ENCODE data around the gene TOR4A.
"Not testable (repeated sequence)": the region's sequence is repeated elsewhere in the genome, so short reads cannot be mapped to it uniquely, and the experiment has no call there.

The TOR4A gene

DNA sequence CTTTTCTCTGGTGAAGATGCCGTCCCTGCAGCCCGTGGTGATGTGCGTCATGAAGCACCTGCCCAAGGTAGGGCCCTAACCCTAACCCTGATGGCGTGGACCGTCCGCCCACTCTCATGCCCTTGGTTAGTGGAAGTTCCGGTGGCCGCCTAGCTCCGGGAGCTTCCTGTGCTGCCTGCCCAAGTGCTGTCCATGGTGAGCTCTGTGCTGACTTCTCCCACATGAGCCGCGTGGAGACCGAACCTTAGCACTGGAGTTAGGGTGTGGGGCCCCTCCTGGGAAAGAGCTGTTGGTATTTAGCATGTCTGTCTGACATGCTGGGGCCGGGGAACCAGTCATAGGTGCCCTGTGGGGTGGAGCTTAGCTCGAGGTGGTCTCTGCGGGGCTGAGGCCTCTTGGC is 21.2 kb upstream of the TOR4A start:
- peak overlapping the region; percentile 87 to 92 for H3K4me3 ChIP-seq (replicated peaks in 1 of 2; ENCODE audit: low read depth in 2 of 2, low read length in 2 of 2)
- no peak for DNase-seq (ENCODE audit: low read depth in 2 of 2)
- TF ChIP-seq, protein P1, sequence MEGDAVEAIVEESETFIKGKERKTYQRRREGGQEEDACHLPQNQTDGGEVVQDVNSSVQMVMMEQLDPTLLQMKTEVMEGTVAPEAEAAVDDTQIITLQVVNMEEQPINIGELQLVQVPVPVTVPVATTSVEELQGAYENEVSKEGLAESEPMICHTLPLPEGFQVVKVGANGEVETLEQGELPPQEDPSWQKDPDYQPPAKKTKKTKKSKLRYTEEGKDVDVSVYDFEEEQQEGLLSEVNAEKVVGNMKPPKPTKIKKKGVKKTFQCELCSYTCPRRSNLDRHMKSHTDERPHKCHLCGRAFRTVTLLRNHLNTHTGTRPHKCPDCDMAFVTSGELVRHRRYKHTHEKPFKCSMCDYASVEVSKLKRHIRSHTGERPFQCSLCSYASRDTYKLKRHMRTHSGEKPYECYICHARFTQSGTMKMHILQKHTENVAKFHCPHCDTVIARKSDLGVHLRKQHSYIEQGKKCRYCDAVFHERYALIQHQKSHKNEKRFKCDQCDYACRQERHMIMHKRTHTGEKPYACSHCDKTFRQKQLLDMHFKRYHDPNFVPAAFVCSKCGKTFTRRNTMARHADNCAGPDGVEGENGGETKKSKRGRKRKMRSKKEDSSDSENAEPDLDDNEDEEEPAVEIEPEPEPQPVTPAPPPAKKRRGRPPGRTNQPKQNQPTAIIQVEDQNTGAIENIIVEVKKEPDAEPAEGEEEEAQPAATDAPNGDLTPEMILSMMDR (IDR thresholded peaks at IDR 0.05; ENCODE audit: low read depth, low read length), result no peak

DNA sequence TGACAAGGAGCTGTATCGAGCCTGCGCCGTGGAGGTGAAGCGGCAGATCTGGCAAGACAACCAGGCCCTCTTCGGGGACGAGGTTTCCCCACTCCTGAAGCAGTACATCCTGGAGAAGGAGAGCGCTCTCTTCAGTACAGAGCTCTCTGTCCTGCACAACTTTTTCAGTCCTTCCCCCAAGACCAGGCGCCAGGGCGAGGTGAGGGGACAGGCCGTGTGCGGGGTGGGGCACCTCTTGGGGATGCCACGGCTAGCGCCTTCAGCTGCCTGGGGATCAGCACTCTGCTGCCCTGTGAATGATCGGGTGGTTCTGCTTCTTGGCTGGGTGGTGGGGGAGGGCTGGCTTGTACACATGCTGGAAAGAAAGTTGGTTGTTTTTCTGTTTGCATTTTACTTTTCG is 20.7 kb upstream of the TOR4A start:
- peak overlapping the region in 1 of 2 donors; percentile 92 for H3K4me3 ChIP-seq (replicated peaks in 1 of 2; ENCODE audit: low read depth in 2 of 2, low read length in 2 of 2)
- DNase-seq (ENCODE audit: low read depth in 2 of 2), result no peak
- TF ChIP-seq, protein P1 (IDR thresholded peaks at IDR 0.05; ENCODE audit: low read depth, low read length), result no peak

DNA sequence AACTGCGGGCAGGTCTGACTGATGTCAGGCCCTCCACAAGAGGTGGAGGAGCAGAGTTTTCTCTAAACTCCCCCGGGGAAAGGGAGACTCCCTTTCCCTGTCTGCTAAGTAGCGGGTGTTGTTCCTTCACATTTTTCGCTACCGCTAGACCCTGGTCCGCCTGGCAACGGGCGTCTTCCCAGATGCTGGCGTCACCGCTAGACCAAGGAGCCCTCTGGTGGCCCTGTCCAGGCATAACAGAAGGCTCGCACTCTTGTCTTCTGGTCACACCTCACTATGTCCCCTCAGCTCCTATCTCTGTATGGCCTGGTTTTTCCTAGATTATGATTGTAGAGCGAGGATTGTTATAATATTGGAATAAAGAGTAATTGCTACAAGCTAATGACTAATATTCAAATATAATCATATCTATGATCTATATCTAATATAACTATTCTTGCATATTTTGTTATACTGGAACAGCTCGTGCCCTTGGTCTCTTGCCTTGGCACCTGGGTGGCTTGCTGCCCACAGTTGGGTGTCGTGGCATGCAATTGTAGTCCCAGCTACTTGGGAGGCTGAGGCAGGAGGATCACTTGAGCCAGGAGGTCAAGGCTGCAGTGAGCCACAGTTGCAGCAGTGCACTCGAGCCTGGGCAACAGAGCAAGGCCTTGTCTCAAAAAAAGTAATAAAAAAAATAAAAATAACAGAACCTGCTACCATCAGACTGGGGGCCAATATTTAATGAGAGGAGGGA is 15.2 kb upstream of the TOR4A start:
- peak; percentile 52 to 58 for DNase-seq (ENCODE audit: low read depth in 2 of 2)
- H3K4me3 ChIP-seq (replicated peaks in 1 of 2; ENCODE audit: low read depth in 2 of 2, low read length in 2 of 2), result not testable (repeated sequence)
- TF ChIP-seq, protein P1 (IDR thresholded peaks at IDR 0.05; ENCODE audit: low read depth, low read length), result peak; percentile 45

DNA sequence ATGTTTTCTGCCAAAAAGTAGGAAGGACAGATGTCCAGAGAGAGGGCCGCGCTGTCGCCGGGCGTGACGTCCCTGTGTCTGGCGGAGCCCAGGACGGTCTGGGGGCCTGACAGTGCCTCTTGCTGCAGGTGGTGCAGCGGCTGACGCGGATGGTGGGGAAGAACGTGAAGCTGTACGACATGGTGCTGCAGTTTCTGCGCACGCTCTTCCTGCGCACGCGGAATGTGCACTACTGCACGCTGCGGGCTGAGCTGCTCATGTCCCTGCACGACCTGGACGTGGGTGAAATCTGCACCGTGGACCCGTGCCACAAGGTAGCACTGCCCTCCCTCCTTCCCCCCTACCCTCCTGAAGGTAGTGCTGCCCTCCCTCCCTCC is 14.6 kb upstream of the TOR4A start:
- no peak for DNase-seq (ENCODE audit: low read depth in 2 of 2)
- TF ChIP-seq, protein P1 (IDR thresholded peaks at IDR 0.05; ENCODE audit: low read depth, low read length), result peak; percentile 0
- no peak overlapping the region for H3K4me3 ChIP-seq (replicated peaks in 1 of 2; ENCODE audit: low read depth in 2 of 2, low read length in 2 of 2)

DNA sequence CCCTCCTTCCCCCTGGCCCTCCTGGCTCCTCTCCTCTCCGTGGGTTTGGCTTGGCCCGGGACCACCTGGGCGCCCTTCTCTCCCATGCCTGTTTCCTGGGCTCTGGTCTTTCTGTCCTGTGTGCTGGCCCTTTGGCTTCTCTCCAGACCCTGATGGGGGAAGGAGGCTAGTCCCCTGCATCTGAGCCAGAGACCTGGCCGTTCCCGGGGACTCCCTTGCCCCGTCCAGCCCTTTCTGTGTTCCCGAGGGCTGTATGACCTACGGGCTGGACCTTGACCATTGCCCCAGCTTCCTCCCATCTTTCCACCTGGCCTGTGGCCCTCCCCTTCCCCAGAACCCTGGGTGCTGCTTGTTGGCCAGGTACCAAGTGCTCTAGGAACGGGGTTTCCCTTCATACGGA is 14.0 kb upstream of the TOR4A start:
- DNase-seq (ENCODE audit: low read depth in 2 of 2), result no peak
- TF ChIP-seq, protein P1 (IDR thresholded peaks at IDR 0.05; ENCODE audit: low read depth, low read length), result no peak

DNA sequence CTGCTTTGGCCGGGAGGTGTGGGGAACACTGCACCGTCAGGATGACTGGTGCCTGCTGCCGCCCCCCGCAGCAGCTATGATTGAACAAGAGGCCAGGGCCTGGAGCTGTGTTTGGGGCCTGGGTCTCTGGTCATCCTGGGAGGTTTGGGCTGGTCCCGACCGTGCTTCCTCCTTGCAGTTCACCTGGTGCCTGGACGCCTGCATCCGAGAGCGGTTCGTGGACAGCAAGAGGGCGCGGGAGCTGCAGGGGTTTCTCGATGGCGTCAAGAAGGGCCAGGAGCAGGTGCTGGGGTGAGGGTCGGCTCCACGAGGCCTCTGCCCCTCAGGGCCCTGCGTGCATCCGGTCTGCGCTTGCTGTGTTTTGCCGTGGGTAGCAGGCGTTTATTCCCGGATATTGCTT is 13.5 kb upstream of the TOR4A start:
- no peak overlapping the region for H3K4me3 ChIP-seq (replicated peaks in 1 of 2; ENCODE audit: low read depth in 2 of 2, low read length in 2 of 2)
- no peak for DNase-seq (ENCODE audit: low read depth in 2 of 2)
- TF ChIP-seq, protein P1 (IDR thresholded peaks at IDR 0.05; ENCODE audit: low read depth, low read length), result no peak

More for the DNA sequence above, 14.0 kb upstream of the TOR4A start:
- H3K4me3 ChIP-seq (replicated peaks in 1 of 2; ENCODE audit: low read depth in 2 of 2, low read length in 2 of 2), result no peak overlapping the region
